Measurements from ENCODE around the gene TMEM131. TPM values are rescaled to one million over a fixed set of nuclear protein-coding genes. Genes with fewer than 3 reads are reported as not detected.
A peak's percentile ranks its signal among the peaks of the same experiment; 100 is the strongest.

The TMEM131 gene
- total RNA-seq, 1 donor from 2014 or later: 41.3 TPM

DNA sequence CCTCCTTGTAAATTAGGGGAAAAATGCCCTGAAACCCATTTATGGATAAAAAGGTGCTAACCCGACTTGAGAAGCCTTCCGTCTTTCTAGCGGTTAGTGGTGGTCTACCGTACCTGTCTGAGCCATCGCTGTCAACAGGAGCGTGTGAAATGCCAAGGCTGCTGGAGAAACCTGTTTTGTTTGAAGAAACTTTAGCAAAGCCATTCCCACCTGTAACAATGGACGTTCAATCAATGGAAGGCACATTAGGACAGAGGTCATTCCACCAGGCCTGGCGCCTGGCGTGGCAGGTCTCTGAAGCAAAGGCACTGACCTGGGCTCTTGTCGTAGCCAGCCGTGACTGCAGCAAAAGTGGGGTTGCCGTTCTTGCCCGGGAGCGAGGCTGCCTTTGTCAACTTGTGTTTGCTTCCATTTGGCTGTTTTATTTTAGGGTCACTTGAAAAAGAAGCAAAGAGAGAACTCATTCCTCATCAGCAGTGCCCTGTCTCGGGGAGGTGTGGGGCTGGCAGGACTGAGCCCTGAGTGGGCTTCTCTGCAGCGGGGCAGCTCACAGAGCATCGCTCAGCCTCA, 235.2 kb downstream of the TMEM131 start:
- no peaks in the 10 kb centered on the region for H3K27me3 Mint-ChIP-seq
- TF ChIP-seq, protein P1, sequence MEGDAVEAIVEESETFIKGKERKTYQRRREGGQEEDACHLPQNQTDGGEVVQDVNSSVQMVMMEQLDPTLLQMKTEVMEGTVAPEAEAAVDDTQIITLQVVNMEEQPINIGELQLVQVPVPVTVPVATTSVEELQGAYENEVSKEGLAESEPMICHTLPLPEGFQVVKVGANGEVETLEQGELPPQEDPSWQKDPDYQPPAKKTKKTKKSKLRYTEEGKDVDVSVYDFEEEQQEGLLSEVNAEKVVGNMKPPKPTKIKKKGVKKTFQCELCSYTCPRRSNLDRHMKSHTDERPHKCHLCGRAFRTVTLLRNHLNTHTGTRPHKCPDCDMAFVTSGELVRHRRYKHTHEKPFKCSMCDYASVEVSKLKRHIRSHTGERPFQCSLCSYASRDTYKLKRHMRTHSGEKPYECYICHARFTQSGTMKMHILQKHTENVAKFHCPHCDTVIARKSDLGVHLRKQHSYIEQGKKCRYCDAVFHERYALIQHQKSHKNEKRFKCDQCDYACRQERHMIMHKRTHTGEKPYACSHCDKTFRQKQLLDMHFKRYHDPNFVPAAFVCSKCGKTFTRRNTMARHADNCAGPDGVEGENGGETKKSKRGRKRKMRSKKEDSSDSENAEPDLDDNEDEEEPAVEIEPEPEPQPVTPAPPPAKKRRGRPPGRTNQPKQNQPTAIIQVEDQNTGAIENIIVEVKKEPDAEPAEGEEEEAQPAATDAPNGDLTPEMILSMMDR (conservative IDR thresholded peaks at IDR 0.05): no peak
- H3K9me3 Mint-ChIP-seq: no peaks in the 10 kb centered on the region
- no peak for DNase-seq (ENCODE audit: extremely low spot score, unreplicated experiment)
- H3K27ac Mint-ChIP-seq: peak overlapping the region; percentile 79
- H3K4me3 Mint-ChIP-seq: peak overlapping the region; percentile 19
- H3K4me1 Mint-ChIP-seq (ENCODE audit: unreplicated experiment): peaks cover 15% of the 10 kb centered on the region
- H3K36me3 Mint-ChIP-seq: peaks cover 47% of the 10 kb centered on the region

DNA sequence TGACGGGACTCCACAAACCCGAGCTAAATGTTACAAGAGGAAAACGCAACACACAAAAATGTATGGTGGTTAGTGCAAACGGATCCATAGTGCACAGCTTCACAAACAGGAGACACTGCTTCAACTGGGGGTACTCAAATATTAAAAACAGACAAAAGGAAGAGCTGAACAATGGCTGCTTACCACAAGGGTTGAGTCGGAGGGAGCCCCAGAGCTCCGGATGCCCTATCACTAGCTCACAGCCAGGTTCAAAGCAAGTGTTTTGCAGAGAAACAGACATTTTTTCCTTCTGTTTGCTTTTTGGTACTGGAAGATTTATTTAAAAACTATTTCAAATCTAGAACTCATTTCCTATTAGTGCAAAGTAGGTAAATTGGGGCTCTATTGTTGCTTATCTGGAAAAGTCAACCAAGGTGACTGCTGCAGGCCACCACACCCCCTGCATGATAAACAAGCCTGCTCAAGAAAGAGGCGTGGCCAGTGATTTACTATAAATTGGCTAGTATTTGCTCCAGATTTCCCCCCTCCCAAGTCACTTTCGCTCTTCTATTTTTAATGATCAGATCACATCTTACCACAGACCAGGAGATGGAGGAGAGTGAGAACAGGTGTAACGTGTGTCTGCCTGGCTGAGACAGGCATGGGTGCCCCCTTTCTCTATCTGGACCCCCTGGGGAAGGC, 235.9 kb downstream of the TMEM131 start:
- Mint-ChIP-seq H3K9me3 (no peaks in the 10 kb centered on the region), H3K36me3 (peaks cover 44% of the 10 kb centered on the region), H3K4me3 (peak overlapping the region; percentile 19), H3K4me1 (ENCODE audit: unreplicated experiment) (peaks cover 17% of the 10 kb centered on the region), H3K27ac (peak overlapping the region; percentile 79), H3K27me3 (no peaks in the 10 kb centered on the region)
- TF ChIP-seq, protein P1 (conservative IDR thresholded peaks at IDR 0.05): no peak
- DNase-seq (ENCODE audit: extremely low spot score, unreplicated experiment): no peak

DNA sequence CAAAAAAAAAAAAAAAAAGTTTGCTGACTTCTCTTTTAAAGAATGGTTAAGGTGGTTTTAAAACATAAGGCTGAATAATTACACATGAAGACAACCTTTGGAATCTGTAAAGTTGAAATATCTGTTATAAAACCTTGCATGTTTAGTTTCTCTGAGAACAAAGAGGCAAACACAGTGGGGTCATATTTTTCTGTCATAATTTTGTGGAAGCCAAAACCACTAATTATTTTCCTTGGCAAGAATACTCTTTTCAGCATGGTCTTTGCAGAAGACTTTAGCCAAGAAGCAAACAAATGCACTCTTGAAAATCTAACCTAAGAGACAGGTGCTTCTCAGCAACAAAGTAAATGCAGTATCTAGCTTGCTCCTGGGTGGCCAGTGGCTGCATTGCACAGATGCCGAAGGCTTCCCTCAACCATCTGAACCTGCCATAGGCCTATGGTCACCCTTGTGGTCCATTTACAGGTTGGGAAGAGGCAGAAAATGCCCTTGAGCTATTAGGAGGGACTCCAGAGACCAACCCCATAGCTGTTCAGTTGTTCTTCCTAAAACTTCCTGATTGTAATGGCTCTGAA, 237.5 kb downstream of the TMEM131 start:
- peaks cover 40% of the 10 kb centered on the region for H3K36me3 Mint-ChIP-seq
- no peak overlapping the region for H3K27ac Mint-ChIP-seq

DNA sequence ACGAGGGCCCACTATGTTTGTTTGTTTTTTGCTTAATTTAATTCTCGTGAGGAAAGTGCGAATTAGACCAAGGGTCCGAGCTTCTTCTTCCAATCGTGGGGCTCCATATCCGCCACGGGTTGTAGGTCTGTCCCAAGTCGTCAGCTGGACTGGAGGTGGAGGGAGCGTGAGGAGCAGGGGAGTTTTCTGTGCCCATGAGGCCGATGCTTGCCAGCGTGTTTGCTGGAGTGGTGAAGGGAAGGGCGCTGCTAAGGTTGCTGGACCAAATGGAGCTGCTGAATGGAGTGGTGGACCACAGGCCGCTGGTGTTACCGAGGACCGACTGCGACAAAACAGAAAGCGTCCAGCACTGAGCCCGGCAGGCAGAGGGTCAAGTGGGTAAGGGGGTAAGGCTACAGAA, 238.7 kb downstream of the TMEM131 start:
- Mint-ChIP-seq H3K36me3 (peaks cover 42% of the 10 kb centered on the region), H3K27me3 (no peaks in the 10 kb centered on the region), H3K9me3 (no peaks in the 10 kb centered on the region), H3K4me3 (no peak overlapping the region), H3K4me1 (ENCODE audit: unreplicated experiment) (peaks cover 31% of the 10 kb centered on the region), H3K27ac (no peak overlapping the region)
- DNase-seq (ENCODE audit: extremely low spot score, unreplicated experiment): no peak
- TF ChIP-seq, protein P1 (conservative IDR thresholded peaks at IDR 0.05): no peak

More for the DNA sequence above, 237.5 kb downstream of the TMEM131 start:
- no peak overlapping the region for H3K4me3 Mint-ChIP-seq
- peaks cover 21% of the 10 kb centered on the region for H3K4me1 Mint-ChIP-seq (ENCODE audit: unreplicated experiment)
- DNase-seq (ENCODE audit: extremely low spot score, unreplicated experiment): no peak
- no peaks in the 10 kb centered on the region for H3K9me3 Mint-ChIP-seq
- TF ChIP-seq, protein P1 (conservative IDR thresholded peaks at IDR 0.05): no peak
- no peaks in the 10 kb centered on the region for H3K27me3 Mint-ChIP-seq

DNA sequence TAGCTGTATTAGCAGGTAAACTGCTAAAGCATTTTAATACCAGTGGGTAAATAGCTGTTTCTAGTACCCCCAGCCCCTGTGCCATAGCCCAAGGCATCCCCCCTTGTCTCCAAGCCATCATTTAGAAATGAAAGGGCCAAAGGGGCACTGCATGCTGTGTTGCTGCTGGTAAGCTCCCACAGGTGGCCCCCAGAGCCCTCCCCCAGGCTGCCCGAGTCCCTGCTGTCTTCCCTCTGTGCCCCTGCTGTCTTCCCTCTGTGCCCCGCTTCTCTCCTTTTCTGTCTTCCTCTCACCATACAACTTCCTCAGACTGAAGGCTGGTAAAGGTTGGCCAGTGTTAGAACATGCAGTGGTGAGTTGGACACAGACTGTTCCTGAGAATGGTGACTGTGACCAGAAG, 240.3 kb downstream of the TMEM131 start:
- TF ChIP-seq, protein P1 (conservative IDR thresholded peaks at IDR 0.05): no peak
- Mint-ChIP-seq H3K36me3 (peaks cover 43% of the 10 kb centered on the region), H3K27me3 (no peaks in the 10 kb centered on the region), H3K9me3 (no peaks in the 10 kb centered on the region), H3K27ac (no peak overlapping the region), H3K4me1 (ENCODE audit: unreplicated experiment) (peaks cover 34% of the 10 kb centered on the region), H3K4me3 (no peak overlapping the region)
- peak; percentile 52 for DNase-seq (ENCODE audit: extremely low spot score, unreplicated experiment)

Measured in type B pancreatic cell (in vitro differentiated cells).